ENCODE measurements around the gene WFDC10B.
"Not testable (repeated sequence)": the region's sequence is repeated elsewhere in the genome, so short reads cannot be mapped to it uniquely, and the experiment has no call there.

Gene WFDC10B

DNA sequence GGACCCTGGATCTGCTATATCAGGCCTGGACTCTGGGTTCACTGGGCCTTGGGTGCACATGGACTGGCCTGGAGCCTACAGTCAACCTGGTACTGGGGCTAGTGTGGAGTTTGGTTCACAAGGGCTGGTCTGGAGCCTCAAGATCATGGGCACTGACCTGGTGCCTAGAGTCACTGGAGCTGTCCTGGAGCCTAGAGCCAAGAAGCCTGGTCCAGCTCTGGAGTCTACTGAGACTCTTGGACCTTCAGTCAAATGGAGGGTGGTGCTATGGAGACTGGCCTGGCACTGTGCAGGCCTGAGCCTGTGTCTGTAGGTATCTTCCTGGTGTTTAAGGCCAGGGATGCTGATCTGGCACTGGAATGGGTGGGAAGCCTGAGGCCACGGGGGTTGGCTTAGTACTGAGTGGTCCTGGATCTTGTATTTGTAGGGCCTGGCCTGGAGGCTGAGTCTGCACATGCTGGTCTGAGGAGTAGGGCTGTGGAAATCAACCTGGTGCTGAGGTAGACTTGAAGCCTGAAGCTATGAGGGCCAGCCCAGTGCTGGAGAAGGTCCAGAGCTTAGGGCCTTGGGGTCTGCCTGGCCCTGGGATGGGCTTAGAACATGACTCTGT, 57.3 kb downstream of the WFDC10B start:
- DNase-seq (ENCODE audit: low read depth in 2 of 2), result no peak

DNA sequence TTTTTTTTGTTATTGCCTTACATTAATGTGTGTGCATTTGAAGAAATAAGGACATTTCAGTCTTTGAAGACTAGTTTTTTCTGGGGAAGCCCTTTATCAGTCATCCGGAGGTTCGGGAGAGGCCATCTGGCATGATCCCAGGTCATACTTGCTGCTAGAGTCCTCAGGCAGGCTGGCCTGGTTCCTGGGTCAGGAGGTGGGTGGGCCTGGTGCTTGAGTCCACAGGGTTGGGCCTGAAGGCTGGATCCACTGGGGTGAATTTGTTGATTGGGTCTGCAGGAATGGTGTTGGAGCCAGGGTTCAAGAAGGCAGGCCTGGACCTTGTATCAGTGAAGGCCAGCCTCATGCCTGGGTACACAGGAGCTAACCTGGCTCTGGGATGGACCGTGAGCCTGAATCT, 57.9 kb downstream of the WFDC10B start:
- no peak for DNase-seq (ENCODE audit: low read depth in 2 of 2)

GRCh38 chr20:45645869-45646268, 59.0 kb downstream of the WFDC10B start:
- DNase-seq (ENCODE audit: low read depth in 2 of 2), result not testable (repeated sequence)

GRCh38 chr20:45641076-45641475, 63.7 kb downstream of the WFDC10B start:
- not testable (repeated sequence) for DNase-seq (ENCODE audit: low read depth in 2 of 2)

GRCh38 chr20:45639687-45640086, 65.1 kb downstream of the WFDC10B start:
- no peak for DNase-seq (ENCODE audit: low read depth in 2 of 2)

GRCh38 chr20:45636513-45636912, 68.3 kb downstream of the WFDC10B start:
- DNase-seq (ENCODE audit: low read depth in 2 of 2), result no peak
